Hepatocyte (in vitro differentiated cells): Measurements from ENCODE around the gene RTTN.

Source experiments
- EZH2phosphoT487 ChIP-seq: fragments of 200-600 bp; sonication (generic); IDR thresholded peaks from one replicate; pipeline ENCODE4 v1.6.1; 2018; ENCODE audit warnings: antibody characterized with exemption, mild to moderate bottlenecking, low read depth, moderate library complexity; ENCODE audit not compliant: unreplicated experiment, severe bottlenecking
- TF ChIP-seq, protein P1 (sequence below): fragments of 200-600 bp; sonication (generic); IDR thresholded peaks from 2 replicates; pipeline ENCODE4 v1.5.1; 2016; ENCODE audit warnings: antibody characterized with exemption, mild to moderate bottlenecking; ENCODE audit not compliant: poor library complexity

DNA sequence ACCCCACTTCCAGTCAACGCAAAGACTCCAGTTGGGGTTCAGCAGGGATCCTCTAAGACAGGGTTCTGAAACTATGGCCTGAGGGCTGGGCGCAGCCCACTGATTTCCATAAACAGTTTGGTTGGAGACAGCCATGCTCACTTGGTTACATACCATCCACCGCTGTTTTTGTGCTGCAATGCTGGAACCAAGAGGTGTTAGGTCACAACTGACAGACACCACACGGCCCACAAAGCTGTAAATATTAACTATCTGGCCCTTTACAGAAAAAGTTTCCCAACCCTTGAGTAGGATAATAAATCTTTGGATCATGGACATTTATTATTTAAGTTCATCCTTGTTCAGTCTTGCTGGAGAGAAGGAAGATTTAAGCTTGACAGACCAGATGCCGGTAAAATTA, 249.4 kb downstream of the RTTN start:
- TF ChIP-seq, protein P1, sequence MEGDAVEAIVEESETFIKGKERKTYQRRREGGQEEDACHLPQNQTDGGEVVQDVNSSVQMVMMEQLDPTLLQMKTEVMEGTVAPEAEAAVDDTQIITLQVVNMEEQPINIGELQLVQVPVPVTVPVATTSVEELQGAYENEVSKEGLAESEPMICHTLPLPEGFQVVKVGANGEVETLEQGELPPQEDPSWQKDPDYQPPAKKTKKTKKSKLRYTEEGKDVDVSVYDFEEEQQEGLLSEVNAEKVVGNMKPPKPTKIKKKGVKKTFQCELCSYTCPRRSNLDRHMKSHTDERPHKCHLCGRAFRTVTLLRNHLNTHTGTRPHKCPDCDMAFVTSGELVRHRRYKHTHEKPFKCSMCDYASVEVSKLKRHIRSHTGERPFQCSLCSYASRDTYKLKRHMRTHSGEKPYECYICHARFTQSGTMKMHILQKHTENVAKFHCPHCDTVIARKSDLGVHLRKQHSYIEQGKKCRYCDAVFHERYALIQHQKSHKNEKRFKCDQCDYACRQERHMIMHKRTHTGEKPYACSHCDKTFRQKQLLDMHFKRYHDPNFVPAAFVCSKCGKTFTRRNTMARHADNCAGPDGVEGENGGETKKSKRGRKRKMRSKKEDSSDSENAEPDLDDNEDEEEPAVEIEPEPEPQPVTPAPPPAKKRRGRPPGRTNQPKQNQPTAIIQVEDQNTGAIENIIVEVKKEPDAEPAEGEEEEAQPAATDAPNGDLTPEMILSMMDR = no peak
- no peak for TF ChIP-seq EZH2phosphoT487
